Fibroblast of lung (primary cell): Measurements from ENCODE around the gene OSMR. TPM values are rescaled to one million over a fixed set of nuclear protein-coding genes. Genes with fewer than 3 reads are reported as not detected.

Experiments
- DNase-seq, 2 donors: peaks; one replicate each; pipeline versions ENCODE4 v3.0.0 to v3.0.0-alpha.2; 2010; ENCODE audit warnings: low read depth in 2 of 2
- H2AFZ ChIP-seq: 2 replicates; pipeline ENCODE4 v1.5.1; 2012; ENCODE audit warnings: low read length, control low read depth, inconsistent platforms
- H3K27ac ChIP-seq: 2 replicates; pipeline ENCODE4 v1.5.1; 2011; ENCODE audit warnings: low read length, control low read depth; ENCODE audit not compliant: insufficient read depth
- H3K27me3 ChIP-seq: 2 replicates; pipeline ENCODE4 v1.5.1; 2011; ENCODE audit warnings: mild to moderate bottlenecking, low read length; ENCODE audit not compliant: control insufficient read depth, insufficient read depth
- H3K36me3 ChIP-seq: 2 replicates; pipeline ENCODE4 v1.5.1; 2011; ENCODE audit warnings: low read length; ENCODE audit not compliant: control insufficient read depth, insufficient read depth
- H3K4me1 ChIP-seq: 2 replicates; pipeline ENCODE4 v1.5.1; 2011; ENCODE audit warnings: low read length; ENCODE audit not compliant: control insufficient read depth, insufficient read depth; ENCODE audit errors: extremely low read depth
- H3K4me2 ChIP-seq: 2 replicates; pipeline ENCODE4 v1.5.1; 2011; ENCODE audit warnings: low read length, control low read depth; ENCODE audit not compliant: insufficient read depth; ENCODE audit errors: extremely low read depth
- H3K4me3 ChIP-seq, 4 experiments: fragments of 200-600 bp in 1 of 4; sonication (generic) in 1 of 4; replicated peaks in 1 of 4; 2 replicates each; pipeline ENCODE4 v1.5.1; 2011 to 2016; ENCODE audit warnings: low read length in 4 of 4, low read depth in 3 of 4, mild to moderate bottlenecking in 3 of 4, control low read depth in 2 of 4, inconsistent platforms in 1 of 4, mixed read lengths in 1 of 4; ENCODE audit not compliant: insufficient read depth in 1 of 4; ENCODE audit errors: control extremely low read depth in 1 of 4
- H3K79me2 ChIP-seq: 2 replicates; pipeline ENCODE4 v1.5.1; 2012; ENCODE audit warnings: mild to moderate bottlenecking, low read length, inconsistent platforms; ENCODE audit not compliant: control insufficient read depth, insufficient read depth
- H3K9ac ChIP-seq: 2 replicates; pipeline ENCODE4 v1.5.1; 2011; ENCODE audit warnings: mild to moderate bottlenecking, low read length, control low read depth; ENCODE audit not compliant: insufficient read depth
- H3K9me3 ChIP-seq: 2 replicates; pipeline ENCODE4 v1.5.1; 2012; ENCODE audit warnings: low read depth, low read length; ENCODE audit not compliant: control insufficient read depth, insufficient read depth
- H4K20me1 ChIP-seq: 2 replicates; pipeline ENCODE4 v1.5.1; 2011; ENCODE audit warnings: low read length; ENCODE audit not compliant: control insufficient read depth, insufficient read depth; ENCODE audit errors: extremely low read depth
- EZH2 ChIP-seq: IDR thresholded peaks from 2 replicates; pipeline ENCODE4 v1.5.1; 2012; ENCODE audit warnings: low read length, control low read depth, mild to moderate bottlenecking; ENCODE audit errors: missing control alignments
- polyA plus RNA-seq, 2 donors: library from polyadenylated mRNA; depleted of rRNA in 1 of 2; stranded (reverse) in 1 of 2; unstranded in 1 of 2; fragments of >200 nt; gene quantifications; 2 replicates each; pipeline ENCODE4 v1.2.1, GENCODE V29; 2011 to 2012; ENCODE audit warnings: missing spikeins in 1 of 2
- total RNA-seq: library from RNA; depleted of rRNA; stranded (reverse); fragments of >200 nt; gene quantifications from 2 replicates; pipeline ENCODE4 v1.2.1, GENCODE V29; 2014
- TF ChIP-seq, protein P1 (sequence below), 2 donors: IDR thresholded peaks in 1 of 2; conservative IDR thresholded peaks in 1 of 2; 1 replicate in 1 of 2; 2 replicates in 1 of 2; pipeline ENCODE4 v1.5.1; 2011 to 2012; ENCODE audit warnings: low read length in 2 of 2, control low read depth in 1 of 2, inconsistent platforms in 1 of 2, low read depth in 1 of 2, mild to moderate bottlenecking in 1 of 2

The OSMR gene
- total and polyA plus RNA-seq, 2 donors (not counting 1 experiment from before 2014, with no cell fraction given), result 102 to 189 TPM

DNA sequence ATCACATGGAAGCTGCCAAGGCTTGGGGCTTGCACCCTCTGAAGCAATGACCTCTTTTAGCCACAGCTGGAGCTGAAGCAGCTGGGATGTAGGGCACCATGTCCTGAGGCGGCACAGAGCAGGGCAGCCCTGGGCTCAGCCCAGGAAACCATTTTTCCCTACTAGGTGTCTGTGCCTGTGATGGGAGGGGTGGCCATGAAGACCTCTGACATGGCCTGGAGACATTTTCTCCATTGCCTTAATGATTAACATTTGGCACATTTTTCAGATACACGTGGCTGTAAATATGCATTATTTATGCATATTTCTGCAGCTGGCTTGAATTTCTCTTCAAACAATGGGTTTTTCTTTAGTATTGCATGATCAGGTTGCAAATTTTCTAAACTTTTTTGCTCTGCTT lies 81.7 kb downstream of the OSMR start:
- Histone ChIP-seq H3K9me3 (no peaks in the 10 kb centered on the region), H3K36me3 (peaks cover 21% of the 10 kb centered on the region), H3K27me3 (no peaks in the 10 kb centered on the region), H3K4me2 (no peak overlapping the region), H2AFZ (no peak overlapping the region), H4K20me1 (no peaks in the 10 kb centered on the region), H3K9ac (no peak overlapping the region), H3K27ac (no peak overlapping the region), H3K79me2 (no peaks in the 10 kb centered on the region), H3K4me3 (no peak overlapping the region), H3K4me1 (peaks cover 6% of the 10 kb centered on the region)
- TF ChIP-seq, protein P1, sequence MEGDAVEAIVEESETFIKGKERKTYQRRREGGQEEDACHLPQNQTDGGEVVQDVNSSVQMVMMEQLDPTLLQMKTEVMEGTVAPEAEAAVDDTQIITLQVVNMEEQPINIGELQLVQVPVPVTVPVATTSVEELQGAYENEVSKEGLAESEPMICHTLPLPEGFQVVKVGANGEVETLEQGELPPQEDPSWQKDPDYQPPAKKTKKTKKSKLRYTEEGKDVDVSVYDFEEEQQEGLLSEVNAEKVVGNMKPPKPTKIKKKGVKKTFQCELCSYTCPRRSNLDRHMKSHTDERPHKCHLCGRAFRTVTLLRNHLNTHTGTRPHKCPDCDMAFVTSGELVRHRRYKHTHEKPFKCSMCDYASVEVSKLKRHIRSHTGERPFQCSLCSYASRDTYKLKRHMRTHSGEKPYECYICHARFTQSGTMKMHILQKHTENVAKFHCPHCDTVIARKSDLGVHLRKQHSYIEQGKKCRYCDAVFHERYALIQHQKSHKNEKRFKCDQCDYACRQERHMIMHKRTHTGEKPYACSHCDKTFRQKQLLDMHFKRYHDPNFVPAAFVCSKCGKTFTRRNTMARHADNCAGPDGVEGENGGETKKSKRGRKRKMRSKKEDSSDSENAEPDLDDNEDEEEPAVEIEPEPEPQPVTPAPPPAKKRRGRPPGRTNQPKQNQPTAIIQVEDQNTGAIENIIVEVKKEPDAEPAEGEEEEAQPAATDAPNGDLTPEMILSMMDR (conservative IDR thresholded peaks at IDR 0.05 in 1 of 2, IDR thresholded peaks at IDR 0.05 in 1 of 2; ENCODE audit: low read depth in 1 of 2, low read length in 2 of 2), result no peak
- no peak for TF ChIP-seq EZH2
- DNase-seq, result no peak

DNA sequence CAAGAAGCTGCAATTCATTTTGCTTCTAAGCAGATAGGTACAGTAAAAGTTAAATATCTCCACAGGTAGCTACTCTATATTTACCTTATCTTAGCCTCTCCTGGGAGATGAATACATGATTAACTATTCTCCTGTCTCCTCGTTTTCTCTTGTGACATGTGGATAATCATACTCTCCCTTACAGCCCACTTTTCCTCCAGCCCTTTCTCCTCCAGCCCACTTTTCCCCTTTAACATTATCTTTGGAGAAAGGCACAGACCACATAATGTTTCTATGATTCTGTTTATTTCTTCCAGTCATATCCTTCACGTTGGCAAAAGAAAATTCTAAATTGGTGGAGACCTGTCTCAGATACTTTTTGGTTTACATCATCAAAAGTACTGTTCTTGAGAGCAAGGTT lies 84.0 kb downstream of the OSMR start:
- H3K79me2 ChIP-seq, result no peaks in the 10 kb centered on the region
- no peak overlapping the region for H2AFZ ChIP-seq
- no peak for TF ChIP-seq EZH2
- TF ChIP-seq, protein P1 (conservative IDR thresholded peaks at IDR 0.05 in 1 of 2, IDR thresholded peaks at IDR 0.05 in 1 of 2; ENCODE audit: low read depth in 1 of 2, low read length in 2 of 2), result no peak
- no peak overlapping the region for H3K4me2 ChIP-seq
- H3K9me3 ChIP-seq, result no peaks in the 10 kb centered on the region
- H3K9ac ChIP-seq, result no peak overlapping the region
- peaks cover 3% of the 10 kb centered on the region for H3K4me1 ChIP-seq
- H3K27ac ChIP-seq, result no peak overlapping the region
- H3K36me3 ChIP-seq, result peaks cover 28% of the 10 kb centered on the region
- no peak overlapping the region for H3K4me3 ChIP-seq
- H3K27me3 ChIP-seq, result no peaks in the 10 kb centered on the region
- DNase-seq, result no peak
- H4K20me1 ChIP-seq, result no peaks in the 10 kb centered on the region

DNA sequence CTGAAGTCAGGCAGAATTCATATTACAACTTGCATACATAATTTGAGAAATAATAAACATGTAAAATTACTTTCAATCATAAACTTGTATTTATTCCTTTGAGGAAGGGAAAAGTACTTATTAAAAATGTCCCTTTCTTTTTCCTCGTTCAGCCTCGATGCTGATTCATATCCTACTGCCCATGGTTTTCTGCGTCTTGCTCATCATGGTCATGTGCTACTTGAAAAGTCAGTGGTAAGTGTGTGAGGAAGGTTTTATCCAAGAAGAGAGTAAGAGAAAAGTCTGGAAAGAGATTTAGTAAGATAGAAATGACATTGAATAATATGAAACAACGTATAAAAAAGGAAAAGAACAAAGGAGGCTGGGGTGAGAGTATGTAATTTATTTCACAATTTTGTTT lies 85.9 kb downstream of the OSMR start:
- H3K36me3 ChIP-seq, result peaks cover 26% of the 10 kb centered on the region

More for the DNA sequence above, 85.9 kb downstream of the OSMR start:
- Histone ChIP-seq H4K20me1 (no peaks in the 10 kb centered on the region), H3K79me2 (no peaks in the 10 kb centered on the region), H3K4me3 (no peak overlapping the region), H3K4me1 (no peaks in the 10 kb centered on the region), H2AFZ (no peak overlapping the region), H3K27me3 (no peaks in the 10 kb centered on the region), H3K4me2 (no peak overlapping the region), H3K9me3 (no peaks in the 10 kb centered on the region), H3K9ac (no peak overlapping the region), H3K27ac (no peak overlapping the region)
- TF ChIP-seq EZH2, result no peak
- TF ChIP-seq, protein P1 (conservative IDR thresholded peaks at IDR 0.05 in 1 of 2, IDR thresholded peaks at IDR 0.05 in 1 of 2; ENCODE audit: low read depth in 1 of 2, low read length in 2 of 2), result no peak
- peak in 1 of 2 donors; percentile 39 for DNase-seq
